GM18507 (cell line): ENCODE measurements around the gene ATP5F1A.
"Not testable (repeated sequence)": the region's sequence is repeated elsewhere in the genome, so short reads cannot be mapped to it uniquely, and the experiment has no call there.

Source experiments
- DNase-seq: peaks from one replicate; pipeline ENCODE4 v3.0.0; 2011; ENCODE audit warnings: low read depth; ENCODE audit not compliant: insufficient read length; ENCODE audit errors: extremely low spot score
- FAIRE-seq: peaks from 2 replicates; lab custom pipeline; 2011; peaks lifted over from hg19 to GRCh38; lab: Jason Lieb, UNC

Gene ATP5F1A

DNA sequence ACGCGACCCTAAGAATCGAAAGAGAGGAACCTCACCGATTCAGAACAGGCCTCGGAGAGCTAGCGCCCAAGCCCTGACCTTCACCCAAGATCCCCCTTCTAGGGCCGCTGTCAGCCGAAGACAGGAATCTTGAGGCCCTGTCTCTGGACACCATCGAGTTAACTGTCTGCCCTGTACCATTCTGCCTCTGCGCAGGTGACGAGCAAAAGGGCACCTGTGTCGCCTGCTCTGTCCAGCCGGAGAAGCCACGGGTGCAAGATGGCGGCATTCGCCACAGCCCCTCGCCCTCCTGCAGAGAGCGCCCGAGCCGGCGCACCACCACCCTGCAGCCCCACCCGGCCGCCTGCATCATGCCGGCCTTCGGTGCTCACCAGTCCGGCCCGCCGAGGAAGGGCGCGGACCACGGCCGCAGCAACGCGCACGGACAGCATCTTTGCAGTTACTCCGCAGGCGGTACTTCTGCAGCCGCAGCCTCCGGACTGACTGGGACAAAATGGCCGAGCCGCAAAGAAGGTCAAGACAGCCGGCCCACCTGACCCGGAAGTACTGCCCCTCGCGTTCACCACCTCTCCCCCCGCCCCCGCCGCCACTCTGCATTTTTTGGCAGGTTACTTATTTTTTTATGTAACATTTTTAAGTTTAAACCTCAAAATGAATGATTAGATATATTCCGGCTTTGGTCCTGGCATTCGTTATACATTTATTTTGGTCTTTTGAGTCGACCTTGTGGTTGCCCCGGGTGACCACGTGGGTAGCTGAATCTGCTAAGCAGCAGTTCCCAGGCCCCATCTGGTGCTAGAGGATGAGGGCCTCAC, at the start of gene ATP5F1A:
TSS of gene ATP5F1A (minus strand) at position 496 of the 815 bp plus-strand sequence. CDS start at position 431, 65 bp downstream.
- DNase-seq (peak; percentile 68), FAIRE-seq (peak; percentile 45)

DNA sequence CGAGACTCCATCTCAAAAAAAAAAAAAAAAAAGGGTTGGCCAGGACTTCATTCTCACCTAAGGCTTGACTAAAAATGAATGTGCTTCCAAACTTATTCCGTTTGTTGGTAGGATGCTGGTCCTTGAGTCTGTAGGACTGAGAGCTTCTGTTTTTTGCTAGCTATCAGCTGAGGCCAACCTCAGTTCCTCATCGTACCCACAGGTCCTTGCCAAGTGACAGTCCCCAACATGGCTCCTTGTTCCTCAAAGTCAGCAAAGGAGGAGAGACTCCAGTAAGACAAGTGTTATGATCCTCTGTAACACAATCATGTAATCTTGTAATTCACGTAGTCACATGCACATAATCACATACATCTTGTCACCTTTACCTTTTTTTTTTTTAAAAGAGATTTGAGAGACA, 43.1 kb upstream of the ATP5F1A start:
- DNase-seq (no peak), FAIRE-seq (no peak)

DNA sequence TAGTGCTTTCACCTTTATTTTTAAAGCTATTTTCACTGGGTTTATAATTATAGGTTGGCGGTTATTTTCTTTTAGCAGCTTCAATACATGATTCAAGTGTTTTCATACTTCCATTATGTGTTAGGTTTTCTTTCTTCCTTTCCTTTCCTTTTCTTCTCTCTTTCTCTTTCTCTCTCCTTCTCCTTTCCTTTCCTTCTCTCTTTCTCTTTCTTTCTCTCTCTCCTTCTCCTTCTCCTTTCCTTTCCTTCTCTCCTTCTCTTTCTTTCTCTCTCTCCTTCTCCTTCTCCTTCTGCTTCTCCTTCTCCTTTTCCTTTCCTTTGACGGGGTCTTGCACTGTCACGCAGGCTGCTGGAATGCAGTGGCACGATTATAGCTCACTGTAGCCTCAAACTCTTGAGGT, 42.1 kb upstream of the ATP5F1A start:
- FAIRE-seq: no peak

DNA sequence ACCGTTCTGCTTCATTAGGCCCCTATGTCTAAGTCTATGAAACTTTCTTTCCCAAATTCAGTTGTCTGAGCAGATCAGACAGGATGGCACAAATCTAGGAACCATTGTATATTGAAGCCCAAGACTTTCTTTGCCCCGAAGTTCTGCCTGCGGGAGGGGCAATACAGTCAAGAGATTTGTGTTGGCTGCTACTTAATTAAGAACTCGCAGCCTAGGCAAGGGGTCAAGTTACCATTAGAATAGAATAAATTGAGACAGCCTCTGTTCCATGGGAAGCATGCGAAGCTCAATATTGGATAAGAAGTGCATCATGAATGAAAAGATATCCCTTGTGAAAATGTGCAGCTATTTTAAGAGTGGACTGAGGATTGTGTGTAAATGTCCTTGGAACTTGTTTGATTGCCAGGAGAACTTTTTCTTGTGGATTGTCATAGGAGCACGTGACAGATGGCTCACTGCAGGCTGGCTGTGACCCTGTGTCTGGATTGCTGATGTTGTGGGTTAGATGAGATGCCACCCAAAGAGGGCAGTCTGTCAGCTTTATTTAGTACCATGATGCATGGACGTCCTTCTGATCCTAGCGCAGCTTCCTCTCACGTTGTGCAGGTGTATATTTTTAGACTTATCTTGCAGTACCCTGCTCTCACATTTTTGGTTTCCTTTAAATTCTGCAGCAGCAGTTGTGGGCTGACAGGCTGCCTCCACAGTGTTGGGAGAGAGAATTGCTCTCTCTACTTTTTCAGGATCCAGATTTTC, 37.0 kb upstream of the ATP5F1A start:
- DNase-seq (no peak), FAIRE-seq (no peak)

More for the DNA sequence above, 42.1 kb upstream of the ATP5F1A start:
- DNase-seq: no peak

DNA sequence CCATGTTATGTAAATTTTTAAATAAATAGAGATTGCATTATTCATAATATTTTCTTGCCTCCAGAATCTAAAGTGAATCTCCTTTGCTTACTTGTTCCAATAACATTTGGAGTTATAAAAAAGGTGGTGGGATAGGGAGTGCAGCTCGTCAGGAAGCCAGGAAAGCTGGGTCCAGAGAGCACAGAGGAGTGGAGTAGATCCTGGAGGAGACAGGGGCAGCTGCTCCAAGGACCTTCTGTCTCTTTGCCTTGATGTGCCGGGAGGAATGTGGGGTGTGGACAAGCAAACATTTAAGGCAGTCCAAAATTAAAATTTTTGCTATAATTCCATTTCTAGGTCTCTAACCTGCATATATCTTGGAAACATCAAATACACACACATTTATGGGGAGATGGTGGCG, 35.4 kb upstream of the ATP5F1A start:
- FAIRE-seq (no peak), DNase-seq (no peak)

DNA sequence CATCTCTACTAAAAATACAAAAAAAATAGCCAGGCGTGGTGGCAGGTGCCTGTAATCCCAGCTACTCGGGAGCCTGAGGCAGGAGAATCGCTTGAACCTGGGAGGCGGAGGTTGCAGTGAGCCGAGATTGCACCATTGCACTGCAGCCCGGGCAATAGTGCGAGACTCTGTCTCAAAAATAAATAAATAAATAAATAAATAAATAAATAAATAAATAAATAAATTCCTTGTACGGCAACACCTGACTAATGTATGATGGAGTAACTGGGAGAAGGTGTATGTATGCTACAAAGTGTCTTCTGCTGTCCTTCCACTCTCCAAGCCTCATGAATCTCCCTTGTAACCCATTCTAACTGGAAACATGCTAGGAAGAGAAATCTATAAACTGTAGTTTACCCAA, 32.5 kb upstream of the ATP5F1A start:
- not testable (repeated sequence) for FAIRE-seq, DNase-seq

DNA sequence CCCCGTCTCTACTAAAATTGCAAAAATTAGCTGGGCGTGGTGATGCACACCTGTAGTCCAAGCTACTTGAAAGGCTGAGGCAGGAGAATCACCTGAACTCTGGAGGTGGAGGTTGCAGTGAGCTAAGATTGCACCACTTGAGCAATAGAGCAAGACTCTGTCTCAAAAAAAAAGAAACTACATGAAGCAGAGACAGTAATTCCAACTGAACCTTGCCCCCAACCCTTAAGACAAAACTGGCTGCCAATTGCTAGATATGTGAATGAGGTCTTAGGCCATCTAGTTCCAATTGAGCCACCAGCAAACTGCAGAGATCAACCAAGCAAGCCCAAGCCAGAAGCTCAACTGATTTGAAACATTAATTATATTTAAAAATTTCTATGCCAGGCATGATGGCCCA, 32.0 kb upstream of the ATP5F1A start:
- DNase-seq (no peak), FAIRE-seq (no peak)

DNA sequence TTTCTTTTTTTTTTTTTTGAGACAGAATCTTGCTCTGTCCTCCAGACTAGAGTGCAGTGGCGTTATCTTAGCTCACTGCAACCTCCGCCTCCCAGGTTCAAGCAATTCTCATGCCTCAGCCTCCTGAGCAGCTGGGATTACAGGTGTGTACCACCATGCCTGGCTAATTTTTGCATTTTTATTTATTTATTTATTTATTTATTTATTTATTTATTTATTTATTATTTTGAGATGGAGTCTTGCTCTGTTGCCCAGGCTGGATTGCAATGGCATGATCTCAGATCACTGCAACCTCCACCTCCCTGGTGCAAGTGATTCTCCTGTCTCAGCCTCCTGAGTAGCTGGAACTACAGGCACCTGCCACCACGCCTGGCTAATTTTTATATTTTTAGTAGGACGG, 28.5 kb upstream of the ATP5F1A start:
- not testable (repeated sequence) for DNase-seq, FAIRE-seq

DNA sequence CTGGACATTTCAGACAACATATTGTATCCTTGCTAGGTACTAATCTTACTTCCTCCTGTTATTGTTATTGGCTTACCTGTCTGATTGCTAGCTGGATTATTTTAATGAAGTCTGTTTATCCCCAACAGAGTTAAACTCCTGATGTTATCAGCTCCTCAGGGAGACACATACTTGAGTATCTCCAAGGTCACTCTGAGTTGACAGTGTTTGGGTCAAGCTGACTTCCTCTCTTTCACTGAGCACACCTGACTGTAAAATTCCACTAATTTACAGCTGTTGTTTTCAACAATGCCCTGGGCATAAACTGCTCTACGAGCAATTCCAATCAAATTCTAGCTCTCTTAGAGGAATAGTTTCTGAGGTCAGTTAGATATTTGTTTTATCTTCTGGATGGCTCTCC, 15.7 kb upstream of the ATP5F1A start:
- FAIRE-seq: no peak
- DNase-seq: no peak

DNA sequence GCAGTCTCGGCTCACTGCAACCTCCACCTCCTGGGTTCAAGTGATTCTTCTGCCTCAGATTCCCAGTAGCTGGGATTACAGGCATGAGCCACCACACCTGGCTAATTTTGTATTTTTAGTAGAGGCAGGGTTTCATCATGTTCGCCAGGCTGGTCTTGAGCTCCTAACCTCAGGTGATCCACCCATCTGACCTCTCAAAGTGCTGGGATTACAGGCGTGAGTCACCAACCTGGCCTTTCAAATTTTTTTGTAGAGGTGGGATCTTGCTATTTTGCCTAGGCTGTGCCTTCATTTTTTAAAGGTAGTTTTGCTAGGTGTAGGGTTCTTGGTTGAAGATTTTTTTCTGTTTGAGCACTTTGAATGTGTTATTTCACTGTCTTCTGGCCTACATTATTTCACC, 12.3 kb upstream of the ATP5F1A start:
- no peak for FAIRE-seq
- no peak for DNase-seq

DNA sequence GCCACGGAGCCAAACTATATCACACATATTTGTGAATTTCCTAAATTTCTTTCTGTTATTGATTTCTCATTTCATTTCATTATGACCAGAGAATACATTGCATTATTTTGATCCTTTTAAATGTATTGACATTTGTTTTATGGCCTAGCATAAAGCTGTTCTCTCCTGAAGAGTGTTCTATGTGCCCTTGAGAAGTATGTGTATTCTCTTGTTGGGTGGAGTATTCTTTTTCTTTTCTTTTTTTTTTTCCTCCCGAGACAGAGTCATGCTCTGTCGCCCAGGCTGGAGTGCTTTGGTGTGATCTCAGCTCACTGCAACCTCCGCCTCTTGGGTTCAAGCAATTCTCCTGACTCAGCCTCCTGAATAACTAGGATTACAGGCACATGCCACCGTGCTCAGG, 11.3 kb upstream of the ATP5F1A start:
- FAIRE-seq (no peak), DNase-seq (no peak)

DNA sequence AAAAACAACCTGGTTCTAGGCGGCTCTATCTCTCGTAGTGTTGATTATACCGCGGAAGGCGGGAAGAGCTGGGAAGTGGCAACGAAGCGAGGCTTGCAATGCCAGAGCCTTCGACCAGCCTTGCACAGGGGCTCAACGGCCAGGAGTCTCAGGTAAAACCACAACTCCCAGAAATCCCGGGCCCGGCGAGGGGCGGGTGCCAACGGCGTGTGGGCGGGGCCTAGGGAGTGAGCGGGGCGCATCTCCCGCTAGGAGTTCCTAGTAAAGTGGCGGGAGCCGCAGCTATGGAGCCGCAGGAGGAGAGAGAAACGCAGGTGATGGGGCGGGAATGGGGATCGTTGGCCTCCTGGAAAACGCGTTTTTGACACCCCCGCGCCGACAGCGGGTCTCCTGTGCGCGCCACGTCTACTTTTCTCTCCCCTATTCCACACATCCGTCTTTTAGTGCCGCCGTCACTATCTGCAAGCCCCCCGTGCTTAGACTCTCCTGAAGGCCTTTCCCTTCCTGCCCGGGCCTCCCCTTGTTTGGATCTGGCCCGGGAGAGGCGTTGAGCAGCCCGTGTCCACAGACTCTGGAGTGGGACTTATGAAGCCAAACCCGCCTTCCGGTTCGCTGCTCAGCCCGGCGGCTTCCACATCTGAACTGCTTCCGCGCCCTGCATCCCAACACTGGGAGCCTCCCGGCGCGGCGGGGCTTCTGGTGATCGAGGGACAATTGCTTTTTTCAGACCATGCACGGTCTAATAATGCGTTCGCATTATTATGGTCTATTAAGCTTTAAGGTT, 6.2 kb upstream of the ATP5F1A start, which contains the start of gene HAUS1:
TSS of gene HAUS1 (plus strand) at position 258 of the 784 bp plus-strand sequence. CDS start at position 285, 27 bp downstream.
- FAIRE-seq (peak; percentile 88), DNase-seq (peak; percentile 76)

DNA sequence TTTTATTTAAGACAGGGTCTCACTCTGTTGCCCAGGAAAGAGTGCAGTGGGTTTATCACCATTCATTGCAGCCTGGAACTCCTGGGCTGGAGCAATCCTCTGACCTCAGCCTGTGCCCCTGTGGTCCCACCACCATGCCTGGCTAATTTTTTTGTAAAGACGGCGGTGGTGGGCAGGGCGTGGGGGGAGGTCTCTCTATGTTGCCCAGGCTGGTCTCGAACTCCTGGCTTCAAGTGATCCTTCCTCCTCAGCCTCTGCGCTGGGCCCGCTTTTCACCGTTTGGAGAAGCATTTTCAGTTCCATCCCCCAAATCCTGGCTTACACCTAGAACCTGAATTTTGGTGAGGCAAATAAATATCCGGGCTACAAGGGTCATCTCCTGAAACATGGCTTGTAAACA, 1.4 kb upstream of the ATP5F1A start:
- DNase-seq: no peak
- FAIRE-seq: no peak

DNA sequence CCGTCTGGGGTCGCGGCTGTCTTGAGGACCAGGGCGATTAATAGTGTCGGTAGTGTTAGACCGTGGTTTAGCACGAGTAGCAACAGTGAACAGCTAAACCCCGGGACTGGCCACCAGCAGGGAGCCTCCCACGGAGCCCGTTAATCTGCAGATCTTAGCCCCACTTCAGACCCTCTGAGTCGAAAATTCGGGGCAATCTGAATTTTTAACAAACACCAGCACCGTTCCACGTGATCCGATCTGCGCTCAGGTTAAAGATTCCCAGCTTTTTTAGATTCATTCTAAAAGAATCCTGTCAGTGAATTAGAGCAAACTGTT, 479 bp upstream of the ATP5F1A start:
- no peak for DNase-seq
- no peak for FAIRE-seq

DNA sequence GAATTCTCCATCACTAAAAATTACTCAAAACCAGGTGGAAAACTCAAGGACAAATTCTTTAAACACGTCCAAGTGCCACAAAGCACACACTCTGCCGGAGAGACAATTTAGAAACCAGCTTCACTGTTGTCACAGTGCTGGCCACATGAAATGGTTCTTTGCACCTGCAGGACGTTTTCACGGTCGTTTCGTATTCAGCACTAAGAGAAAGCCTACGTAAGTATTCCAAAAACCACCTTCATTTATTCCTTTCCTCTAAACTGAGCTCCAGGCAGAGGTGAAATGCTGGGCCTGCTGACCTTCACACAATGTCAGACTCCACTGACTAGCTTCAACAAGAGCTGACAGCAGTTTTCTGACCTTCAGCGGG, 680 bp downstream of the ATP5F1A start:
- FAIRE-seq (peak; percentile 9), DNase-seq (no peak)

DNA sequence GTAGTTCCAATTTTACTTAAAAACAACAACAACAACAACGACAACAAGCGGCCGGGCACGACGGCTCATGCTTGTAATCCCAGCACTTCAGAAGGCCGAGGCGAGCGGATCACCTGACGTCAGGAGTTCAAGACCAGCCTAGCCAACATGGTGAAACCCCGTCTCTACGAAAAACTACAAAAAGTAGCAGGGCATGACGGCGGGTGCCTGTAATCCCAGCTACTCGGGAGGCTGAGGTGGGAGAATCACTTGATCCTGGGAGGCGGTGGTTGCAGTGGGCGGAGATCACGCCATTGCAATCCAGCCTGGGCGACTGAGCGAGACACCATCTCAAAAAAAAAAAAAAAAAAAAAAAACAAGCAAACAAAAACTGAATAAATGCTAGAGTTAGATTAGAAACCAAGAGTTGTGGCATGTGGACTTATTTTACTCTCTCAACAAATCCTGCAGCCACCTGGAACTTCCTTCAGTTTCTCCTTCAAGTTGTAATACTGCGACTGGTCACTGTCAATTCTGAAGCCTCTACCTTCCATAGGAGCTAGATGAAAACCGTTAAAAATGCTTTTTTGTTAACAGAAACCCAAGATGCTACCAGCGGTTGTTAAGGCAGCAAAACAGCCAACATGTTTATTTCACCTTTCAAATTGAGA, 1.3 kb downstream of the ATP5F1A start:
- peak; percentile 38 for FAIRE-seq
- DNase-seq: no peak

DNA sequence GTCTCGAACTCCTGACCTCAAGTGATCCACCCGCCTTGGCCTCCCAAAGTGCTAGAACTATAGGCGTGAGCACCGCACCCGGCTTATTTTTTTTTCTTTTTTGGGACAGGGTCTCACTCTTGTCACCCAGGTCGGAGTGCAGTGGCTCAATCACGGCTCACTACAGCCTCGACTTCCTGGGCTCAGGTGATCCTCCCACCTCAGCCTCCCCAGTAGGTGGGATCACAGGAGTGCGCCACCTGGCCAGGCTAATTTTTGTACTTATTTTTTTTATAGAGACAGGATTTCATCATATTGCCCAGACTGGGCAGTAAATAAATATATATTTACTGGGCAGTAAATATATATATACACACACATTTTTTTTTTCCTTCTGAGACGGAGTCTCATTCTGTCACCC, 2.6 kb downstream of the ATP5F1A start:
- FAIRE-seq (no peak), DNase-seq (no peak)

DNA sequence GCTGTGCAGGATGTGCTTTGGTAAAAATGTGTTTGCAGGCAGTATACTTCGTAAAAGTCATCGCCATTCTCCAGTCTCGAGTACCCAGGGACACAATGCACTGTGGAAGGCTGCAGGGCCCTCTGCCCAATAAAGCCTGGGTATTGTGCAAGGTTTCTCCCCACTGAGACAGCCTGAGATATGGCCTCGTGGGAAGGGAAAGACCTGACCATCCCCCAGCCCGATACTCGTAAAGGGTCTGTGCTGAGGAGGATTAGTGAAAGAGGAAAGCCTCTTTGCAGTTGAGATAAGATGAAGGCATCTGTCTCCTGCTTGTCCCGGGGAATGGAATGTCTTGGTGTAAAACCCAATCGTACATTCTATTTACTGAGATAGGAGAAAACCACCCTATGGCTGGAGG, 9.6 kb downstream of the ATP5F1A start:
- FAIRE-seq, DNase-seq: not testable (repeated sequence)

DNA sequence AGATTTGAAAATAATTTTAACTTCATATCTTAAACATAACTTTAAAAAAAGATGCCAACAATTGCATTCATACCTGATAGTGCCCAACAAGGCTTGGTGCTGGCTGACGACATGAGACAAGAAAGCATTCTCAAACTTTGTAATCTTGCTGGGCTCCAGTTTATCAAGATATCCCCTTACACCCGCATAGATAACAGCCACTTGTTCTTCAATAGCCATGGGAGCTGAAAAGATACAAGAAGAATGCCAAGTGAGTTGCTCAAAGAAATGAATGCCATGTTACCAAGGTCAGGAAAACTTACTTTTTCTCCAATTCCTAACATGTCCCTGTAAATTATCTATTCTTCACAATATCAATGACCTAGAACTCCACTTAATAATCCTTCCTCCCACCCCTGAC, 13.7 kb downstream of the ATP5F1A start:
- FAIRE-seq (no peak), DNase-seq (no peak)

DNA sequence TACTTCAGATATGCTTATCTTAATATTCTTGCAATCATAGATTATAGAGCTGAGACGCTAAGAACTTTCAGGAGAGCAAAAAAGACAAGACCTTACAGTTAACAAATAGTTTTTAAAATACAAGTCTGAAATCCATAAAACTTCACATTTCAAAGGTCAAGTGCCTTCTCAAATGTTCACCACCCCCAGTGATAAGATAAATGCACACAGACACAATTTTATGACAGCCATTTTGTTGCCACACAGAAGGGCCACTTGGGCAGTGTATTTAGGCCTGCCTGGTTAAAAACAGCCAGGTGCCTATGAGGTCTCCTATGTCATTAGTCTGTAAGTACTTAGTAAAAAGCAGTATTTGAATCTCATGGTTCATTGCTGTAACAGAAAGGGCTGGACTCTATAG, 17.9 kb downstream of the ATP5F1A start:
- no peak for FAIRE-seq
- DNase-seq: no peak
